ENCODE measurements around the gene PTP4A2. TPM values are rescaled to one million over a fixed set of nuclear protein-coding genes. Genes with fewer than 3 reads are reported as not detected.
A peak's percentile ranks its signal among the peaks of the same experiment; 100 is the strongest.

Gene PTP4A2
- total and polyA plus RNA-seq, 10 of the 15 experiments (the other 5 are each of a cell fraction or from before 2014, with no cell fraction given), result 180 to 909 (median 375) TPM

DNA sequence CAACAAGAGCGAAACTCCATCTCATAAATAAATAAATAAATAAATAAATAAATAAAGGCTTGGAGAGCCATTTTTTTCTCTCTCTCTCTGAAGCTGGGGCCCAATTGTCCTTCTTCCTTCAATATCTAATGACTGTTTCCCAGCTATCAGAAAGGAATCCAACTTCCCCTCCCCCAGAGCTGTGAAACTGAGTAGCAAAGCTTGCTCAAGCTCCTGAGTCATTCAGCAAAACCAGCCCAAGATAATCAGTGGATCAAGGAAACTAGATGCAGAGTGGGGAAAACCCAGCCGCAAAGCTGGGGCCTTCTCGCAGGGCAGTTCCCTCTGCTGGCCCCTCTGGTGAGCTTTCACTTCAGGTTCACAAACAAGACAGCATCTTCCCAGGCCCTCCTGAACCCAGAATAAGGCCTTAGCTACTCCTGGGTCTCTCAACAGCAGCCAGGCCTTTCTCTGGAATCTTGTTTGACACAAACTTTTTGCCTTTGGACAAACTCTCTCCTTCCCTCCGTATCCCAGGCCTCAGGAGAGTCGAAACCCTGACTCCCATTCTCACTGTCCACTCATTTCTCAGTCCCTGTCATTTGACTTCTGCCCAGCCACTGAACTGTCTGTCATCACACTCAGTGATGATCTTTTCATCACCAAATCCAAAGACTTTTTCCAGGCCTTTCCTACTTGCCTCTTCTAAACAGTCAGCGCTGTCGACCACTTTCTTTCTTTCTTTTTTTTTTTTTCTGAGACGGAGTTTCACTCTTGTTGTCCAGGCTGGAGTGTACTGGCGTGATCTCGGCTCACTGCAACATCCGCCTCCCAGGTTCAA, 18.0 kb upstream of the PTP4A2 start (continued):
- peak; percentile 77; the same call in 1 of the 2 replicates for TF ChIP-seq STAT3 (IDR thresholded peaks at IDR 0.05; ENCODE audit: low read depth, low read length)
- TF ChIP-seq NR2C2 (IDR thresholded peaks at IDR 0.05; ENCODE audit: borderline replicate concordance, control insufficient read depth, insufficient read length, low read depth), result no peak
- TF ChIP-seq ZNF274 (IDR thresholded peaks at IDR 0.05; ENCODE audit: insufficient read depth, insufficient read length), result no peak
- TF ChIP-seq RAD51 (IDR thresholded peaks at IDR 0.05), result no peak
- TF ChIP-seq RBBP5 (conservative IDR thresholded peaks at IDR 0.05), result 0 out of 2 replicates have a peak, but pooled peaks have one; percentile 77
- no peak for TF ChIP-seq MYC (IDR thresholded peaks at IDR 0.05; ENCODE audit: insufficient read depth, insufficient read length, insufficient replicate concordance, low read length, severe bottlenecking)
- TF ChIP-seq SREBF2 (IDR thresholded peaks at IDR 0.05; ENCODE audit: low read length), result no peak
- TF ChIP-seq ZNF24 (IDR thresholded peaks at IDR 0.05), result peak; percentile 64
- TF ChIP-seq SP1 (IDR thresholded peaks at IDR 0.05; ENCODE audit: low read depth, low read length), result peak; percentile 93
- peak; percentile 97 for TF ChIP-seq BCL11A (IDR thresholded peaks at IDR 0.05; ENCODE audit: low read depth, low read length)
- TF ChIP-seq SRF (IDR thresholded peaks at IDR 0.05; ENCODE audit: low read depth in 2 of 2, low read length in 2 of 2), result peak in 1 of 2 experiments; percentile 60; a peak in 1 of 4 replicates
- TF ChIP-seq POLR2AphosphoS2 (IDR thresholded peaks at IDR 0.05; ENCODE audit: low read depth, low read length), result no peak
- peak; percentile 69 for TF ChIP-seq SKIL (IDR thresholded peaks at IDR 0.05; ENCODE audit: low read depth, poor library complexity, severe bottlenecking)
- TF ChIP-seq HDAC2 (IDR thresholded peaks at IDR 0.05), result no peak
- TF ChIP-seq SMAD1 (IDR thresholded peaks at IDR 0.05; ENCODE audit: low read depth, partially characterized antibody), result peak; percentile 24
- TF ChIP-seq MXI1 (IDR thresholded peaks at IDR 0.05; ENCODE audit: low read depth, low read length), result no peak
- TF ChIP-seq IKZF1 (conservative IDR thresholded peaks at IDR 0.05), result peak; percentile 97
- 0 out of 2 replicates have a peak, but pooled peaks have one; percentile 43 for TF ChIP-seq ATF7 (IDR thresholded peaks at IDR 0.05; ENCODE audit: low read depth)
- no peak; the same call in 1 of the 2 replicates for TF ChIP-seq WRNIP1 (IDR thresholded peaks at IDR 0.05; ENCODE audit: borderline replicate concordance, low read depth, low read length)
- no peak for TF ChIP-seq ATF3 (IDR thresholded peaks at IDR 0.05; ENCODE audit: borderline replicate concordance, extremely low read depth, low read depth, low read length)
- no peak for TF ChIP-seq NKRF (conservative IDR thresholded peaks at IDR 0.05)
- no peak for TF ChIP-seq ZNF622 (IDR thresholded peaks at IDR 0.05)
- no peak for TF ChIP-seq TARDBP (IDR thresholded peaks at IDR 0.05; ENCODE audit: borderline replicate concordance)
- TF ChIP-seq, protein P1, sequence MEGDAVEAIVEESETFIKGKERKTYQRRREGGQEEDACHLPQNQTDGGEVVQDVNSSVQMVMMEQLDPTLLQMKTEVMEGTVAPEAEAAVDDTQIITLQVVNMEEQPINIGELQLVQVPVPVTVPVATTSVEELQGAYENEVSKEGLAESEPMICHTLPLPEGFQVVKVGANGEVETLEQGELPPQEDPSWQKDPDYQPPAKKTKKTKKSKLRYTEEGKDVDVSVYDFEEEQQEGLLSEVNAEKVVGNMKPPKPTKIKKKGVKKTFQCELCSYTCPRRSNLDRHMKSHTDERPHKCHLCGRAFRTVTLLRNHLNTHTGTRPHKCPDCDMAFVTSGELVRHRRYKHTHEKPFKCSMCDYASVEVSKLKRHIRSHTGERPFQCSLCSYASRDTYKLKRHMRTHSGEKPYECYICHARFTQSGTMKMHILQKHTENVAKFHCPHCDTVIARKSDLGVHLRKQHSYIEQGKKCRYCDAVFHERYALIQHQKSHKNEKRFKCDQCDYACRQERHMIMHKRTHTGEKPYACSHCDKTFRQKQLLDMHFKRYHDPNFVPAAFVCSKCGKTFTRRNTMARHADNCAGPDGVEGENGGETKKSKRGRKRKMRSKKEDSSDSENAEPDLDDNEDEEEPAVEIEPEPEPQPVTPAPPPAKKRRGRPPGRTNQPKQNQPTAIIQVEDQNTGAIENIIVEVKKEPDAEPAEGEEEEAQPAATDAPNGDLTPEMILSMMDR (IDR thresholded peaks at IDR 0.05 in 2 of 3, conservative IDR thresholded peaks at IDR 0.05 in 1 of 3; ENCODE audit: control insufficient read depth in 2 of 3, extremely low read depth in 1 of 3, insufficient read depth in 1 of 3, low read depth in 3 of 3, low read length in 3 of 3), result peak; percentile 26 to 42 (median 42); a peak in 4 of 6 replicates
- TF ChIP-seq NFYA (IDR thresholded peaks at IDR 0.05; ENCODE audit: borderline replicate concordance, low read depth, low read length), result no peak

Measured in GM12878 (cell line).